Stimulated activated CD4-positive, alpha-beta T cell treated with anti-CD3 and anti-CD28 coated beads, TNF-alpha, amount 100 ng/mL, for 4 hours (primary cell): ENCODE data around the gene AQP5.

Source experiments
- DNase-seq, 3 experiments: peaks; one replicate each; pipeline ENCODE4 v3.0.0-alpha.2; 2020; ENCODE audit warnings: low read depth in 3 of 3

Gene AQP5

DNA sequence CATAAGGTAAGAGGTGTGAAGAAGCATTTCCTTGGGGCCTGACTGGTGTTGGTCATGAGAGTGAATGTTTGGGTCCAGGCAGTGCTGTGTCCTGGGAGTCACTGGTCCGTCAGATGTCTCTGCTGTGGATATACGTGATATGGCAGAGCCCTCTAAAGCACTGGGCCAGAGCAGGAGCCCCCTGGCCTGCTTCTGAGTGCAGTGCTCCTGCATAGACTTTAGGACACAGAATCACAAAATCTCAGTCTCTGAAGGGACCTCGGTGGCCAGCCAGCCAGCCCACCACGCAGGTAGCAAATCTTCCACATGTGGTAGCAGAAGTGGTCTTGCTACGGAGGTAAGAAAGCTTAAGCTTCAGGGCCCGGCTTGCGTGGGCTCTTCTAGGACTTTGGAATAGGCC, 29.6 kb upstream of the AQP5 start:
- no peak for DNase-seq

GRCh38 chr12:49932533-49933130, 29.0 kb upstream of the AQP5 start:
- DNase-seq, result no peak

DNA sequence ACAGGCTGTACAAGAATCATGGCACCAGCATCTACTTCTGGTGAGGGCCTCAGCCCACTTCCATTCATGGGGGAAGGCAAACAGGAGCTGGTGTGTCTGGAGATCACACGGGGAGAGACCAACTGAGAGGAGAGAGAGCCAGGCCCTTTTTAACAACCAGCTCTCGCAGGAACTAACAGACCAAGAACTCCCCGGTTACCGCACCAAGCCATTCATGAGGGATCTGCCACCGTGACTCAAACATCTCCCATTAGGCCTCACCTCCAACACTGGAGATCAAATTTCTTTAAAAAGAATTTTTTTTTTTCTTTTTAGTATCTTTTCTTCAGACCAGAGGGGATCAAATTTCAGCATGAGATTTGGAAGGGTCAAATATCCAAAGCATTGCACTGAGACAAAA, 27.9 kb upstream of the AQP5 start:
- no peak for DNase-seq

GRCh38 chr12:49934505-49934904, 27.2 kb upstream of the AQP5 start:
- DNase-seq, result no peak

DNA sequence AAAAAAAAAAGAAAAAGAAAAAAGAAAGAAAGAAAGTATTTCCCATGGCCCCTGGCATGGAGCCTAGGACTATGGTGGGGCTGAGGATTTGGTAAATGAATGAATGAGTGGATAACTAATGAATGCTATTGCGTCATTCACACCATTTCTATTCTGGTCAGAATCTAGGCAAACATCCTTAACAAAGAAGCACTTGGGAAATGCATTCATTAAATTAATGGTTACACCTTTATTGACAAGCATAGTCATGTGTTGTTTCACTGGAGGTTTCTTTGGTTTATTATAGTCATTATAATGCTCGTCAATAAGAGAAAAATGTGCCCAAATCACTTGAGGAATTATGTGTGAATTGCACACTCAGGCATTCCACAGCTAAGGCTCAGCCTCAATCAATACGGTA, 24.7 kb upstream of the AQP5 start:
- no peak for DNase-seq

- no peak for DNase-seq
Measured at GRCh38 chr12:49937639-49938300, 23.9 kb upstream of the AQP5 start.

DNA sequence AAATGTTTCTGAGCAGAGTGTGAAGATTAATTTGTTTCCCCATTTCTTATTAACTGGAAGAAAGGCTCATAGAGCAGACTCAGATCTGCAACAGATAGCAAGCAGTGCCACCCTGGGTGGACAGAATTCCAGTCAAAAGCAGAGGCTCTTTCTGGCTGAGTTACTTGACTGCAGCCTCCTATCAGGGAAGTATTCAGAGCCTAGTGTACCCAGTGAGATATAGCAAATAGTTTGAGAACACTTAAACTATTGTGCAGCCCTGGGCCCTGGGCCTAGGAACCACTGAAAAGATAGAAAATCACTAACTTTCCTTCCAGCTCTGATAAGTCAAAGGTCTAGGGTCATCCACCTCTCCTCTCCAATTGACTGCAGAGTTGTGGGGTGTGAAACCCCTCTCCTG, 22.4 kb upstream of the AQP5 start:
- DNase-seq, result no peak

DNA sequence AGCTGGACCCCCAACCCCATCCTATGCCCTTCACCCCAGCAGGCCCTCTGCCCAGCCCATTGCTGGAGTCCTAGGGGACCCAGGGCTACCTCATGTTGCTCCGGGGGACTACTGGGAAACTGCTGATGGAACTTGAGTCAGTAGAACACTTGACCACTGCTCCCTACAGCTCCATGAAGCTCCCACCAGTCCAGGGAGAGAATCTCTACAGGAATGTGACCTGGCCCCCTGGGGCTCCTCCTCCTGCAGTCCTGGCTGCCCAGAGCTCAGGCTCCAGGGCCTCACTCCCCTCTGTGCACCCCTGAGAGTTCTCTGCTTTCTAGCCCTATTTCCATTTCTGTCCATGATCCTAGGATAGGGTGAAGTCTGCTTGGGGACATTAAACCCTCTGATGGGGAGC, 22.0 kb upstream of the AQP5 start:
- DNase-seq, result no peak

- DNase-seq, result no peak
Measured at GRCh38 chr12:49941556-49942511, 19.8 kb upstream of the AQP5 start.

GRCh38 chr12:49942512-49942893, 19.2 kb upstream of the AQP5 start:
- DNase-seq, result no peak

- DNase-seq, result no peak
Measured at GRCh38 chr12:49942921-49943624, 18.6 kb upstream of the AQP5 start.

DNA sequence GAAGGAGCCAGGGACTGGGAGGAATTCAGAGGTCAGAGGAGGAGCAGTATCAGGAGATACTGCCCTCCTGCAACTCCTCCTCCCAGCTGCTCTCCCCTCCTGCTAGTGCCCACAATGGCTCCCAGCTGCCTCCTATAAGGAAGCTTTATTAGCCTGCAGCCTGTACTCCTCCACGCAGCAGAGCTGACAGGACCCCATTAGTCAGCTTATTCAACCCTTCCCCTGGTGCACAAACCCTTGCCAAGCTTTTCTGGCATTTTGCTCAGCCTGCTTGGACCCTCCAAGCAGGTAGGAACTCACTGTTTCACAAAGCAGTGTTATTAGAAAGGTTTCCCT, 18.1 kb upstream of the AQP5 start:
- no peak for DNase-seq

- DNase-seq, result no peak
Measured at GRCh38 chr12:49944046-49944445, 17.6 kb upstream of the AQP5 start.

GRCh38 chr12:49944718-49945117, 17.0 kb upstream of the AQP5 start:
- no peak for DNase-seq

DNA sequence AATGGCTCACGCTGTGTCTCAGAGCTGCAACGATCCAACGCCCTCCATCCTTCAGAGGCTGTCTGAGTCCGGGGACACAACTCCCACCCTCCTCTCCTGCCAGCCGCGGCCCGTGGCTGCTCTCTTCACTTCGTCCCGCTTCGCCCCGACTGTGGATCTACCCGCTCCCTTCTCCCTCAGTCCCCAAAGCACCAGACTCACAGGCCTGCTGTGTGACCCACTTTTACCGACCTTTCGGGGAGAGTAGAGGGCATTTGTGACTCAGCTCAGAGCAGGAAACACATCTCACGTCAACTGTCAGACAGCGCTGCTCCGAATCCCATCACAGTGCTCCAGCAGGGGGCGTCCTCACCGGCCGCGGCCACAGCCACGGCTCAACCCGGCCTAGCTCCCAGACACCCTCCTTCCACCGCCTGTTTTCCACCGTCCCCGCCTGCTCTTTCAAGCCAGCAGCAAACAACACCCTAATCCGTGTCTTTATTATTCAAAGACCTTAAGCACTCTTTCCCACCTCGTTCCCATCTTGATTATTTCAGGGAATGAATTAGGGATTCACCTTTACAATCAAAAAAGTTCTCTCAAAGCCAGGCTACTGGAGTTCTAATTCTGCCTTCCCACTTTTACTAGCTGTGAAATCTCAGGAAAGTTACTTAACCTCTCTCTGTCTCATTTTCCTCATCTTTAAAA, 16.1 kb upstream of the AQP5 start:
- DNase-seq, result peak; percentile 77 to 80 (median 77)

- DNase-seq, result no peak
Measured at GRCh38 chr12:49946086-49946485, 15.6 kb upstream of the AQP5 start.

DNA sequence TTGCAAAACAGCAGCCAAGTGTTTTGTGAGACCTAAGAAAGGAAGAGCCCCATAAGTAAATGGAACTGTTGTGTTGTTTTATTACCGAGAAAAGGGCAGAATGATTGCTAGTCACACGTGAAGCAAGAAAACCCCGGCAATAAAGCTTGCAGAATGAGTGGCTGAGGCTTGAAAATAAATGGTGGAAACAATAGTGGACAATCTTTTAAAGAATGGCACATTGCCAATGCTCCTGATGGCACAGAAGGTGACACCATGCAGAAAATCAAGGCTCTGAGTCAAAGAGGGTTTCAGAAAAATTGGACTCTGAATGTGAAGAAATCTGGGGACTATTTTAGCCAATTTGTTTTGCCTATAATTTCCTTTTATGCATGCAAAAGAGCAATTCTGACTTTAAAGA, 15.2 kb upstream of the AQP5 start:
- no peak for DNase-seq

DNA sequence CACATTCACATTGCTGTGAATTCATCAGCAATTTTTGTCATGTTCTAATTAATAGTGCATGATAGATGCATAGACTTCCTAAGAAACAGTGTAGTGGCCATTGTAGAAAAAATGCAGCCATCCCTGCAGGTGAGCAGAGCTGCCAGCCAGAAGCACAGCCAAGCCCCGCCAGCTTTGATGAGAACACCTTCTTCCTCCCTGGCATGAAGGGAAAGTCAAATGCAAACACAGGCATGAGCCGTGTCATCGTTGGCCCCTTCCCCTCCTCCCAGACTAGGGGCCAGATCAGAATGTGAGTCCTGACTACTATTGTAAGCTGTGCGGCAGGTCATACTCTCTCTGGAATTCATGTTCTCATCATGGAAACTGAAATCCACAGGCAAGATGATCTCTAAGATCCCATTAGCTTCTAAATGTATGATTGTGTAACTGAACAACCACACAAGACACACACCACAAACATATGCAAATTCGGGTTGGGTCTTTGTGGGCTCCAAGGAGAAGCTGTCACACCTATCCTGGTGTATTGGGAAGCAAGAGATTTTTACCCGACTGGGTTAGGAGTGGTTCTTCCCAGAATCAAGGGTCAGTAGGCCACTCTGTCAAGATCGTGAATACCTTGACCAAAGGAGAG, 14.0 kb upstream of the AQP5 start:
- no peak for DNase-seq

DNA sequence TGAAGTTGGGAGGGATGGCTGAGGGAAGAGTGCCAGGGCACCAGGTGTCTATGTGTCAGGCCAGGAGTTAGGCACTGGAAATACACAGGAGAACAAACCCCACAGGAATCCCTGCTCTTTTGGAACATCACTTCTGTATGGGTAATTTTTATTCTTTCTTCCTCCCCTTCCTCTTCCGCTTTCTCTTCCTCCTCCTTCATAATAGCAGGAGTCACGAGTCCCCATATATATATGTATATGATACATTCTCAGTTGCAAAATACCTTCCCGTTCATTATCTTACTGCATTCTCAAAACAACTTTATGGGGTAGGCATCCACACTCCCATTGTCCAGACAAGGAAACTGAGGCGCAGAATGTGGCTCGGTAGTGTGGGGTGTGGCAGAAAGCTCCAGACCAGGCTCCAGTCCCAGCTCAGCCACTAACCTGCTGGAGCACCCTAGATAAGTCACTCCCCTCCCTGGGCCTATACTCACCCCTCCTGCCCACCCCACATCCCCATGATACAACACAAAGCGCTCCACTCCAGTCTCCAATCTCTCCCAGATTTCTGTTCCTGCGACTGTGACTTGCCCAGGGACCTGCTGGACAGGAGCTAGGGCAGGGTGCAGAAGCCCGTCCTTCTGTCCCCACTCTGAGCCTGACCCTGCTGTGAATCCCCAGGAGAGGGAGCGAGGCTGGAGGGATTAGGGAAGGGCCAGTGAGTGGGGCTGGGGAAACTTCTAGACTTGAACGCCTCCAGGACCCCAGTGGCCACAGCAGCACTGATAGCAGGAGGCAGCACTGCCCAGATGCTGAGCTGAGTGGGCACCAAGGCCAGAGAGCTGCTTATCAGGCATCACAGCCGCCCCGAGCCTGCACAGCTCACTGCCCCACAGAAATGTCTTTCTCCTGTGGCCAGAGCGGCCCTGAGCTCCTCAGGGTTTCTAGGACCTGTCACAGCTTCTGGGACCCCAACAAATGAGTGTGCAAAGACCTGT, 12.5 kb upstream of the AQP5 start:
- DNase-seq, result no peak

DNA sequence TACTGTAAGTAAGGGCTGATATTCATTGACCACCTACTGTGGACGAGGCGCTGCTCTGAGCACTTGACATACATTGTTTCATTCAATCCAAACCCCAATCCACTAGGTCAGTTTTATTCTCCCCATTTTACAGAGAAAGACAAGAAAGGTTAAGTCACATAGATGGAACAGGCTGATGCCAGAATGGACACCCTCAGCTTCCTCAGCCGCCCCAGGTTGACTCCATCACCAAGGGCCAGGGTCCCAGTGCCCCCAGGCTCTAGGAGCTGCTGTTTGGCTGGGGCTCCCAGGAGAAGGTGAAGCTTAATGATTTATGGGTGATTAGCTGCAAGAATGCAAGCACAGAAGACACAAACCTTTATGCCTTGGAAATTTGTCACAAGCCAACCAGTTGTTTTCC, 11.8 kb upstream of the AQP5 start:
- DNase-seq, result no peak
